Psoas muscle (tissue), 8 donors: ENCODE results near the gene HS1BP3. TPM values are rescaled to one million over a fixed set of nuclear protein-coding genes. Genes with fewer than 3 reads are reported as not detected.

ENCODE experiments used
- ATAC-seq, 4 donors: fragments of 200-7000 bp; cut with Tn5 transposase; one replicate each; pipeline ENCODE4 v1.9.1; 2020; ENCODE audit warnings: moderate library complexity in 3 of 4, mild to moderate bottlenecking in 2 of 4
- DNase-seq, 2 donors: peaks; one replicate each; pipeline ENCODE4 v3.0.0-alpha.2; 2020
- H3K27ac ChIP-seq: fragments of 200-600 bp; one replicate; pipeline ENCODE4 v1.8.0; 2022
- H3K27me3 ChIP-seq, 3 donors: fragments of 200-600 bp in 1 of 3; one replicate each; pipeline versions ENCODE4 v1.6.1 to v1.8.0; 2013 to 2022; ENCODE audit warnings: low read length in 2 of 3, mild to moderate bottlenecking in 2 of 3, moderate library complexity in 1 of 3; ENCODE audit not compliant: insufficient read depth in 3 of 3
- H3K36me3 ChIP-seq, 2 donors: fragments of 200-600 bp in 1 of 2; one replicate each; pipeline versions ENCODE4 v1.6.1 to v1.8.0; 2013 to 2022; ENCODE audit warnings: low read depth in 1 of 2, mild to moderate bottlenecking in 1 of 2, moderate library complexity in 1 of 2; ENCODE audit not compliant: insufficient read depth in 1 of 2
- H3K4me1 ChIP-seq: fragments of 200-600 bp; one replicate; pipeline ENCODE4 v1.8.0; 2022
- H3K4me3 ChIP-seq: fragments of 200-600 bp; one replicate; pipeline ENCODE4 v1.8.0; 2022; ENCODE audit warnings: mild to moderate bottlenecking
- H3K9me3 ChIP-seq: fragments of 200-600 bp; one replicate; pipeline ENCODE4 v1.8.0; 2022
- CTCF ChIP-seq: fragments of 200-600 bp; IDR thresholded peaks from one replicate; pipeline ENCODE4 v1.8.0; 2022; ENCODE audit warnings: antibody characterized with exemption
- WGBS, 3 donors: extraction: QIAGEN DNeasy Blood & Tissue Kit; methylation state at CpG; one replicate each; pipeline versions ENCODE4 v1.1.6 to v1.1.7; 2013; 5-methylcytosine and 5-hydroxymethylcytosine counted together
- intact Hi-C, 2 donors: fragments of 100-400 bp; cut with DNase I; formaldehyde crosslinking; loops; one replicate each; pipeline versions ENCODE4 v1.11.0 to v1.14.2; 2022
- polyA plus RNA-seq, 3 donors: library from polyadenylated mRNA; stranded (reverse); fragments of 200-250 nt; gene quantifications; one replicate each; pipeline ENCODE4 v1.2.3, GENCODE V29; 2013
- total RNA-seq, 4 donors: library from RNA; stranded (reverse); fragmentation: NEBNext Ultra II Directional in 2 of 4; extraction: Animal tissue kit (Norgen Biotek cat#: 25700) in 2 of 4; gene quantifications; one replicate each; pipeline versions ENCODE4 v1.2.1 to v1.2.4, GENCODE V29; 2021 to 2023
- donor health status: healthy with polysubstance abuse.
- donor health status: DM: no; HTN: no; CAD: no; lungs with moderate emphysema.
- donor health status: Bipolar disorder and iron deficiency.
- donor health status: healthy.
- donor health status: DM: yes; HTN: yes; CAD: no.
- donor health status: DM: no; HTN: no; CAD: no.
- donor health status: DM: no; HTN: no; CAD: no.
- donor health status: DM: yes; HTN: yes; CAD: no.

HS1BP3 gene
- total and polyA plus RNA-seq, 7 donors: 9.2 to 20.6 (median 12.1) TPM

- TF ChIP-seq CTCF: no peak
- intact Hi-C loops: loop anchor here in 1 of 2 donors (5.0 kb wide), 1 partner anchor 439 kb away; no protein-coding TSS in a partner anchor
- WGBS, 3 donors: 84 to 100% (median 88%) methylated on average over 2 of the region's 2 CpGs
- Histone ChIP-seq H3K27ac (no peak overlapping the region), H3K9me3 (no peaks in the 10 kb centered on the region), H3K4me1 (no peaks in the 10 kb centered on the region), H3K4me3 (no peak overlapping the region), H3K27me3 (peaks cover 0 to 9% (median 0%) of the 10 kb centered on the region in 3 donors), H3K36me3 (no peaks in the 10 kb centered on the region)
- DNase-seq (no peak), ATAC-seq (no peak)
Observed at GRCh38 chr2:20678780-20679179, 27.9 kb upstream of the HS1BP3 start.

GRCh38 chr2:20678086-20678395 is 27.1 kb upstream of the HS1BP3 start:
- H3K4me3 ChIP-seq: no peak overlapping the region
- 83 to 90% (median 87%) methylated on average over 1 of the region's 1 CpG for WGBS, 3 donors
- H3K27me3 ChIP-seq: peaks cover 0 to 16% (median 0%) of the 10 kb centered on the region in 3 donors
- DNase-seq: no peak
- H3K4me1 ChIP-seq: no peaks in the 10 kb centered on the region
- H3K9me3 ChIP-seq: no peaks in the 10 kb centered on the region
- no peak for ATAC-seq
- no peak overlapping the region for H3K27ac ChIP-seq
- intact Hi-C loops: loop anchor here in 1 of 2 donors (5.0 kb wide), 1 partner anchor 439 kb away; no protein-coding TSS in a partner anchor
- no peak for TF ChIP-seq CTCF
- no peaks in the 10 kb centered on the region for H3K36me3 ChIP-seq

GRCh38 chr2:20677301-20678085 is 26.6 kb upstream of the HS1BP3 start:
- Histone ChIP-seq H3K4me1 (no peaks in the 10 kb centered on the region), H3K36me3 (no peaks in the 10 kb centered on the region), H3K27me3 (peaks cover 0 to 20% (median 1%) of the 10 kb centered on the region in 3 donors), H3K27ac (no peak overlapping the region), H3K9me3 (no peaks in the 10 kb centered on the region), H3K4me3 (no peak overlapping the region)
- no peak for TF ChIP-seq CTCF
- no peak for DNase-seq
- ATAC-seq: no peak
- intact Hi-C loops: loop anchor here in 1 of 2 donors (5.0 kb wide), 1 partner anchor 440 kb away; no protein-coding TSS in a partner anchor
- WGBS, 3 donors: 78 to 83% (median 79%) methylated on average over 15 of the region's 15 CpGs

- no peaks in the 10 kb centered on the region for H3K36me3 ChIP-seq
- peaks cover 0 to 29% (median 8%) of the 10 kb centered on the region in 3 donors for H3K27me3 ChIP-seq
- no peak for TF ChIP-seq CTCF
- no peak overlapping the region for H3K27ac ChIP-seq
- WGBS, 3 donors: 83 to 87% (median 87%) methylated on average over 12 of the region's 12 CpGs
- no peaks in the 10 kb centered on the region for H3K4me1 ChIP-seq
- no peak overlapping the region for H3K4me3 ChIP-seq
- ATAC-seq (peak; percentile 34 to 86 (median 70)), DNase-seq (no peak)
- intact Hi-C loops: loop anchor here in 1 of 2 donors (5.0 kb wide), 1 partner anchor 441 kb away; no protein-coding TSS in a partner anchor
- H3K9me3 ChIP-seq: no peaks in the 10 kb centered on the region
Observed at GRCh38 chr2:20676353-20677215, 25.7 kb upstream of the HS1BP3 start.
